ENCODE data around the gene BTRC.

The BTRC gene

DNA sequence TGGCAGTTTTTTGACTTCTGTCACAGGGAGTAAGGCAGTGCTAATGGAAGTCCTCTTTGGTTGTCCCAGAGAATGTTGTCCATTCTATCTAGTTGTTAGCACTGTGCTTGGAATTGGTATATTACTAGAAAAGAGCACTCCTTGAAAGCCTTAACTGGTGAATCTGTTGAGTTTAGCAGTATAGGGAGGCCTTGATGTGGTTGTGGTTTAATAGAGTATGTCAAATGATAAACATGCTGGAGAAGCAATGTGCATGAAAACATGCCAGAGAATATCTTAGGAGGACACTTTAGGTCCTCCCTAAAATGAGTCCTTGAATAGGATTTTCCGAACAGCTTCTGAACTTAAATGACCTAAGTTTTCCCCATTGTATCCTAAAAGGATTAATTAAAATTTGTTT lies 98.6 kb downstream of the BTRC start:
- no peaks in the 10 kb centered on the region; a peak in 1 of 22 replicates for H3K36me3 ChIP-seq
- no peak overlapping the region for H3K4me3 ChIP-seq
- H3K9ac ChIP-seq = no peak overlapping the region
- peaks cover 5 to 93% (median 60%) of the 10 kb centered on the region in 11 experiments; a peak in 17 of 22 replicates for H4K20me1 ChIP-seq
- H3K27ac ChIP-seq = no peak overlapping the region
- H3K4me1 ChIP-seq = peaks cover 0 to 17% (median 9%) of the 10 kb centered on the region in 10 experiments; a peak in 12 of 20 replicates
- no peaks in the 10 kb centered on the region; a peak in 1 of 22 replicates for H3K27me3 ChIP-seq
- TF ChIP-seq Cebpa-rat (IDR thresholded peaks at IDR 0.05) = no peak
- no peak overlapping the region for H3K4me2 ChIP-seq
- no peaks in the 10 kb centered on the region for H3K9me3 ChIP-seq (replicated peaks in 1 of 11)

DNA sequence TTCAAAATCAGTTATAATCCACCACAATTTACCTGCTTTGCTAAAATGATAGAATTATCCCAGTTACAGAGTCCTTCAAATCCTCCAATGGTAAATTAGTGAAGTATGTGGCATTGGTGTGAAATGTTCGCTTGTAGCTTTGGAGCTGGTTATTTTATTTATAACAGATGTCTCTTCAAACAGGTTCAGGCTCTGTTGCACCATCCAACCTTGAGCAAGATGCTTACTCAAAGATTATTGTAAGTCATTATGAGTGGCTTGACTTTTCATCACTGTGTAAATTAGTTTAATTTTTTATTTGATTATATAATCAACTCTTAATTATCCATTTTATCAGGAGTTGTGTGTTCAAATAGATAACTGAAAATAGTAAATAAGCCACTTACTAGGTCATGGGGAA lies 99.4 kb downstream of the BTRC start:
- no peak for TF ChIP-seq Cebpa-rat (IDR thresholded peaks at IDR 0.05)
- Histone ChIP-seq H3K9me3 (replicated peaks in 1 of 11) (no peaks in the 10 kb centered on the region), H3K4me2 (peak overlapping the region in 2 of 11 experiments; percentile 0 to 27; a peak in 1 of 22 replicates), H3K4me1 (peaks cover 0 to 17% (median 9%) of the 10 kb centered on the region in 10 experiments; a peak in 12 of 20 replicates), H3K27me3 (no peaks in the 10 kb centered on the region; a peak in 1 of 22 replicates), H3K27ac (no peak overlapping the region), H3K9ac (no peak overlapping the region), H3K4me3 (no peak overlapping the region), H3K36me3 (no peaks in the 10 kb centered on the region; a peak in 1 of 22 replicates), H4K20me1 (peaks cover 5 to 94% (median 57%) of the 10 kb centered on the region in 11 experiments; a peak in 17 of 22 replicates)

DNA sequence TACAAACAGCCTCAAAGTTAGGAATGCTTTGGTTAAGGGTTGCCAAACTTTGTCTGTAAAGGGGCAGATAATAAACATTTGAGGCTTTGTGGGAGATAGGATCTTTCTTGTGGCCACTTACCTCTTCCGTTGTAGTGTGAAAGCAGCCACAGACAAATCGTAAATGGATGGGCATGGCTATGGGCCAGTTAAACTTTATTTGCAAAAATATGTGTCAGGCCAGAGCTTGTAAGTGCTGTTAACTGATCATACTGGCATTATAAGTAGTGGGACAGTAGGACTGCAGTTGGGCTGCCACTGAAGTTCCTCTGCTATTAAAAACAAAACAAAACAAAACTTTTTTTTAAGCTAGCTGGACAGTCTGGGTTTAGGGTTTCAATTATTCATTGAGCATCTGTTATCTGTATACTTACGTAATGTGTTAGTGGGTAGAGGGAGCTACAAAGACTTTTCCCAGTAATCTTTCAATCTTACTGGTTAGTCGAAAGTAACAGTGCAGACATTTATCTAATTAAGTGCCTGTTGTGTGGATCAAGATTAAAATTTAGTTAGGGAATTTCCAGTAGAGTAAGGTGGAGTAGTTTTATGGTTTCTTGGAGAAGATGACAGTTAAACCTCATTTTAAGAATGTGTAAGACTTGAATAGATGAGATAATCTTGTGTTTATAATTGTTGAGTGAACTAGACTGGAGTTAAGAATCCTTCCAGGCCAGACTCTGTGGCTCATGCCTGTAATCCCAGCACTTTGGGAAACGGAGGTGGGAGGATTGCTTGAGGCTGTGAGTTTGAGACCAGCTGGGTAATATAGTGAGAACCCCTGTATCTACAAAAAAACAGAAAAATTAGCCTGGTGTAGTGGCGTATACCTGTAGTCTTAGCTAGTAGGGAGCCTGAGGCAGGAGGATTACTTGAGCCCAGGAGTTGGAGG lies 100.1 kb downstream of the BTRC start:
- Histone ChIP-seq H3K27ac (no peak overlapping the region), H3K9me3 (replicated peaks in 1 of 11) (no peaks in the 10 kb centered on the region), H4K20me1 (peaks cover 5 to 93% (median 54%) of the 10 kb centered on the region in 11 experiments; a peak in 17 of 22 replicates), H3K27me3 (no peaks in the 10 kb centered on the region), H3K4me2 (peak overlapping the region in 2 of 11 experiments; percentile 0 to 27; a peak in 2 of 22 replicates), H3K4me1 (peaks cover 0 to 17% (median 9%) of the 10 kb centered on the region in 10 experiments; a peak in 12 of 20 replicates), H3K36me3 (no peaks in the 10 kb centered on the region; a peak in 1 of 22 replicates), H3K9ac (no peak overlapping the region), H3K4me3 (no peak overlapping the region)
- TF ChIP-seq Cebpa-rat (IDR thresholded peaks at IDR 0.05) = no peak

DNA sequence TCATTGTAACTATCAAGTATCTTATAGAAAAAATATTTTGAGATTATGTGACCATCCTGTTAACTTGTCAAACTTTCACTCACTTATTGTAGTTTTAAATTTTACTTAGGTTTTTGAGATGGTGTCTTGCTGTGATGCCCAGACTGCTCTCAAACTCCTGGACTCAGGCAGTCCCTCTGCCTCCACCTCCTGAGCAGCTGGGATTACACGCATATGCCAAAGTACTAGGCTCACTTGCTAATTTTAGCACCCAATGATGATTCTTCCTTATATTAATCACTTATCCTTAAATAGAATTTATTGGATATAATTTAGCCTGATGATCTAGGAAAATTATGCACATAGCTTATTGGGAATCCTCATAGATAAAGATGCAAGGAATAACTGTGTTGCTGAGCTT lies 104.9 kb downstream of the BTRC start:
- no peak overlapping the region for H3K27ac ChIP-seq

DNA sequence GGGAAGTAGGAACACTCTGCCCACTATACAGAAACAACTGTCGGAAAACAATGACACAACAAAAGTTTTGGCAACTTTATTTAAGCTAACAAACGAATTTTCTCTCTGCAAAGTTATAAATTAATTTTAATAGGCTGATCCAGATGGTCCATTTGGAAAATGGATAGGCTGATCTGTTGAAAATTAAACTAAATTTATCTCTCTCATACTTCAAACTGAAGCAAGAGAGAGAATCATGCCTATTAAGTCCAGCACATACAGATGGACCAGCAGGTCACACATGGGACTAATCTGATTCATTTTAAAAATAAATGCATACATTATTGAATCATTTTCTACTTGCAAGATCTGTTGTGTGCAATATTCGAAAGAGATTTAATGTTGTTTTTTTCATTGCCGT lies 110.1 kb downstream of the BTRC start:
- Histone ChIP-seq H3K9ac (no peak overlapping the region), H3K36me3 (peaks cover 0 to 13% (median 0%) of the 10 kb centered on the region in 11 experiments; a peak in 2 of 22 replicates), H3K4me2 (no peak overlapping the region), H3K4me1 (peaks cover 0 to 4% (median 0%) of the 10 kb centered on the region in 10 experiments; a peak in 1 of 20 replicates), H3K27me3 (no peaks in the 10 kb centered on the region), H4K20me1 (peaks cover 0 to 49% (median 21%) of the 10 kb centered on the region in 11 experiments; a peak in 12 of 22 replicates), H3K27ac (no peak overlapping the region), H3K4me3 (no peak overlapping the region), H3K9me3 (replicated peaks in 1 of 11) (no peaks in the 10 kb centered on the region)
- no peak for TF ChIP-seq Cebpa-rat (IDR thresholded peaks at IDR 0.05)

More for the DNA sequence above, 104.9 kb downstream of the BTRC start:
- H3K9ac ChIP-seq = no peak overlapping the region
- no peak for TF ChIP-seq Cebpa-rat (IDR thresholded peaks at IDR 0.05)
- H4K20me1 ChIP-seq = peaks cover 0 to 65% (median 20%) of the 10 kb centered on the region in 11 experiments; a peak in 11 of 22 replicates
- H3K4me3 ChIP-seq = no peak overlapping the region
- no peaks in the 10 kb centered on the region for H3K9me3 ChIP-seq (replicated peaks in 1 of 11)
- no peaks in the 10 kb centered on the region for H3K27me3 ChIP-seq
- peaks cover 0 to 13% (median 0%) of the 10 kb centered on the region in 11 experiments; a peak in 3 of 22 replicates for H3K36me3 ChIP-seq
- 0 out of 20 replicates have a peak, but pooled peaks cover 0 to 3% (median 0%) of the 10 kb centered on the region in 10 experiments for H3K4me1 ChIP-seq
- no peak overlapping the region for H3K4me2 ChIP-seq

DNA sequence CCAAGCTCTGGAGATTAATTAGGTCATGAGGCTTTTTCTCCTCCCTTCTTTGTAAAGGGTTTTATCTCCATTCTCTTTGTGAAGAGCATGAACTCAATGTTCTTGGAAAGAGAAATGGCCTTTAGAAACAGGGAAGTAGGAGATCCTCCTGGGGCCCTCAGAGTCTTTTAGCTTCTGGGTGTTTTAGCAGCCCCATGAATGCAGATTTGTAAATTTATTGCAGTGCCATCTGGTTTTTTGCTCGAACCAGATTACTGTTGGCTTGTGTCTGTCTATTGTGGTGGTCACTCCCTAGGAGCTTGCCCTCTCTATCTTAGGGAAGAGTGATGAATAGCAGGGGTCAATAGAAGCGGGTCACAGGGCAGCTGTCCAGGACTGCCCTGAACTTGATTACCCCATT lies 110.6 kb downstream of the BTRC start:
- TF ChIP-seq Cebpa-rat (IDR thresholded peaks at IDR 0.05) = no peak
- no peaks in the 10 kb centered on the region for H3K9me3 ChIP-seq (replicated peaks in 1 of 11)
- H3K36me3 ChIP-seq = peaks cover 0 to 13% (median 0%) of the 10 kb centered on the region in 11 experiments; a peak in 2 of 22 replicates
- no peak overlapping the region for H3K4me2 ChIP-seq
- no peaks in the 10 kb centered on the region for H3K27me3 ChIP-seq
- H3K9ac ChIP-seq = no peak overlapping the region
- no peak overlapping the region for H3K27ac ChIP-seq
- peaks cover 0 to 4% (median 0%) of the 10 kb centered on the region in 10 experiments; a peak in 1 of 20 replicates for H3K4me1 ChIP-seq
- H3K4me3 ChIP-seq = no peak overlapping the region
- peaks cover 0 to 44% (median 17%) of the 10 kb centered on the region in 11 experiments; a peak in 12 of 22 replicates for H4K20me1 ChIP-seq

DNA sequence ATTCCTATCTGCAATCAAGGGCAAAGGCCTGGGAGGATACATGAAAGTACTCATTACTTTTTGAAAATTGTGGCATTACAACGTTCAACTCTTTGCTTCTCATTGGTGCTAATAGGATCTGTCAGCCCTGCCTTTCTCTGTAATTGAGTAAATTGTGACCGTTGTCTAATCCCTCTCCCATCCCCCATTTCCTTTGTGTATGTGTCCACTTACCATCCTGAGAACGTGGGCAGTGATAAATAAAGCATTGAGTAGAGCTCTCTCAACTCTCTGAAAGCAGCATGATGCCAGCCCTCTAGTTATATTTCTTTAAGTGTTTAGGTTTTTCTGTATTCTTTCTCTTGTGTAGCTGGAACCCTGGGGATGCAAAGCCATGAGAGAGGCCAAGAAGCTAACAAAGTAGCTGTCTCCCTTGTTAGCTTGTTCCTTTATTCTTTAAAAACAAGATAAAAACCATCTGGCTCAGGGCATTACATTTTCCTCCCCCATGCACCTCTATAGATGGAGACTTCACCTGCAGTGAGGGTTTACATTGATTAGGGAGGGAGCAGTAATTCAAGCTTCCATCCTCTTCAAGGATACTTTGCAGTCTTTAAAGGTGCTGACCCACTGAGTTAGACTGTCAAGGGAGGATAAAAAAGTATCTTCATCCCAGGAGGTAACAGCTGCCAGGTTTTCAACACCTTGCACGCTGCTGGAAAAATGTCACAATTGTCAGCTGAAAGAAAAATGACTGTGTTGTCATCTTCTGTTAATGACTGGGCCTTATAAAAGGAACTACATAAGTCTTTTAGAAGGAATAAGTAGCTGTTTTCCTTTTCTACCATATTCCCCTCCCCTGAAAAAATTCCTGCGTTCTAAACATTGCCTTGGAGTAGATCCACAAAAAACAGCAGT lies 112.3 kb downstream of the BTRC start:
- H3K4me3 ChIP-seq = no peak overlapping the region
- no peak overlapping the region for H3K9ac ChIP-seq
- H3K27ac ChIP-seq = no peak overlapping the region
- peaks cover 0 to 4% (median 0%) of the 10 kb centered on the region in 10 experiments; a peak in 1 of 20 replicates for H3K4me1 ChIP-seq
- H3K36me3 ChIP-seq = peaks cover 0 to 22% (median 0%) of the 10 kb centered on the region in 11 experiments; a peak in 4 of 22 replicates
- H3K4me2 ChIP-seq = no peak overlapping the region
- TF ChIP-seq Cebpa-rat (IDR thresholded peaks at IDR 0.05) = no peak
- H4K20me1 ChIP-seq = peaks cover 0 to 32% (median 10%) of the 10 kb centered on the region in 11 experiments; a peak in 11 of 22 replicates
- H3K27me3 ChIP-seq = no peaks in the 10 kb centered on the region
- no peaks in the 10 kb centered on the region for H3K9me3 ChIP-seq (replicated peaks in 1 of 11)

DNA sequence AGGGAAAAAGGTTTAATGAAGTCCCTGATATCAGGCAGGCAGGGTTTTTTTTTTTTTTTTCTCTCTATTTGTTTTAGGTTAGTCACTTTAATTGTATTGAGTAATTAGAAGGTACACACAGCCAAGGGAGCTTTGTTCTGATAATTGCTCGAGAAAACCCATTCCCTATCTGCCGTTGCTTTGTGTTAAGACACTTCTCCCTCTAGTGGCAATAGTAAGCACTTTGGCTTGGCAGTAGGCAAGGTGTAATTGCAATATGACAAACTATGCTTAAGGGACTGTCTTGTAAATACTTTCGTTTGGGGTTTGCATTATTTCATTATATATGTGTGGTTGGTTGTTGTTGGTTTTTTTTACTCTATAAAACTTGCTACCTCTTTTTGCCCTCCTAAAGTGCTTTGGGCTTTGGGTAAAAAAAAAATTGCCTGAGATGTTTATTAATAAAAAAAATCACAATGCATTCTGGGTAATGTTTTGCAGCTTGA lies 113.4 kb downstream of the BTRC start:
- H4K20me1 ChIP-seq = peaks cover 0 to 37% (median 10%) of the 10 kb centered on the region in 11 experiments; a peak in 11 of 22 replicates
- no peak overlapping the region for H3K4me2 ChIP-seq
- H3K9me3 ChIP-seq (replicated peaks in 1 of 11) = no peaks in the 10 kb centered on the region
- H3K9ac ChIP-seq = no peak overlapping the region
- H3K27ac ChIP-seq = no peak overlapping the region
- peaks cover 0 to 4% (median 0%) of the 10 kb centered on the region in 10 experiments; a peak in 1 of 20 replicates for H3K4me1 ChIP-seq
- H3K36me3 ChIP-seq = peaks cover 0 to 16% (median 0%) of the 10 kb centered on the region in 11 experiments; a peak in 4 of 22 replicates
- no peak overlapping the region for H3K4me3 ChIP-seq
- no peak for TF ChIP-seq Cebpa-rat (IDR thresholded peaks at IDR 0.05)
- H3K27me3 ChIP-seq = no peaks in the 10 kb centered on the region

Data from BLaER1 treated with 17β-estradiol and CSF1 and Interleukin-3, amounts not matched to agents 10 nM and 100 nM (cell line).